Aorta (tissue), 5 donors: ENCODE measurements around the gene PRRC2B. TPM values are rescaled to one million over a fixed set of nuclear protein-coding genes. Genes with fewer than 3 reads are reported as not detected.

ENCODE experiments used
- ATAC-seq: fragments of 200-7000 bp; cut with Tn5 transposase; one replicate; pipeline ENCODE4 v1.9.1; 2022; ENCODE audit warnings: moderate library complexity; ENCODE audit not compliant: low FRiP score
- DNase-seq, 2 donors: peaks; one replicate each; pipeline ENCODE4 v3.0.0-alpha.2; 2020
- H3K27ac ChIP-seq, 2 donors: one replicate each; pipeline ENCODE4 v1.5.1; 2013; ENCODE audit warnings: low read length in 2 of 2, mild to moderate bottlenecking in 2 of 2, moderate library complexity in 2 of 2, control low read depth in 1 of 2, inconsistent platforms in 1 of 2, low read depth in 1 of 2
- H3K27me3 ChIP-seq, 2 donors: one replicate each; pipeline ENCODE4 v1.6.1; 2013; ENCODE audit warnings: control low read depth in 1 of 2, low read length in 1 of 2, mild to moderate bottlenecking in 1 of 2, moderate library complexity in 1 of 2; ENCODE audit not compliant: insufficient read depth in 2 of 2, control insufficient read depth in 1 of 2
- H3K36me3 ChIP-seq, 2 donors: one replicate each; pipeline ENCODE4 v1.6.1; 2013; ENCODE audit warnings: control low read depth in 1 of 2, low read length in 1 of 2, mild to moderate bottlenecking in 1 of 2; ENCODE audit not compliant: insufficient read depth in 2 of 2, control insufficient read depth in 1 of 2
- H3K4me1 ChIP-seq, 2 donors: one replicate each; pipeline ENCODE4 v1.6.1; 2013; ENCODE audit warnings: low read length in 2 of 2, control low read depth in 1 of 2, mild to moderate bottlenecking in 1 of 2, moderate library complexity in 1 of 2; ENCODE audit not compliant: insufficient read depth in 2 of 2, control insufficient read depth in 1 of 2
- H3K4me3 ChIP-seq, 2 donors: one replicate each; pipeline ENCODE4 v1.5.1; 2013; ENCODE audit warnings: low read length in 2 of 2, control low read depth in 1 of 2, mild to moderate bottlenecking in 1 of 2
- H3K9me3 ChIP-seq: one replicate; pipeline ENCODE4 v1.6.1; 2013; ENCODE audit warnings: mild to moderate bottlenecking, low read length; ENCODE audit not compliant: control insufficient read depth
- WGBS, 2 donors: extraction: QIAGEN DNeasy Blood & Tissue Kit; methylation state at CpG; one replicate each; pipeline ENCODE4 v1.1.7; 2013; 5-methylcytosine and 5-hydroxymethylcytosine counted together
- intact Hi-C, 2 donors: fragments of 100-400 bp; cut with DNase I; formaldehyde crosslinking; loops; one replicate each; pipeline versions ENCODE4 v1.14.2 to v1.15.0; 2022
- polyA plus RNA-seq, 2 donors: library from polyadenylated mRNA; stranded (reverse); fragments of 200-250 nt; gene quantifications; one replicate each; pipeline ENCODE4 v1.2.3, GENCODE V29; 2013
- total RNA-seq, 2 donors: library from RNA; stranded (reverse); fragmentation: NEBNext Ultra II Directional; extraction: Animal tissue kit (Norgen Biotek cat#: 25700); gene quantifications; one replicate each; pipeline ENCODE4 v1.2.1, GENCODE V29; 2021
- donor health status: healthy with polysubstance abuse.
- donor health status: Bipolar disorder and iron deficiency.
- donor health status: DM: no; HTN: no; CAD: no.
- donor health status: DM: no; HTN: no; CAD: no.
- donor health status: DM: yes; HTN: yes; CAD: no.

PRRC2B gene
- total and polyA plus RNA-seq, 4 donors = 23.9 to 263 (median 125) TPM

GRCh38 chr9:131407717-131408195 is 13.9 kb downstream of the PRRC2B start:
- Histone ChIP-seq H3K27ac (no peak overlapping the region), H3K9me3 (no peaks in the 10 kb centered on the region), H3K4me1 (peaks cover 6 to 14% of the 10 kb centered on the region in 2 donors), H3K36me3 (no peaks in the 10 kb centered on the region), H3K4me3 (no peak overlapping the region), H3K27me3 (no peaks in the 10 kb centered on the region)
- 4 to 9% methylated on average over 13 of the region's 13 CpGs for WGBS, 2 donors
- ATAC-seq = no peak
- DNase-seq = peak in 1 of 2 donors; percentile 48
- intact Hi-C loops = no loop called here

GRCh38 chr9:131409458-131409992 is 15.6 kb downstream of the PRRC2B start:
- no peak for DNase-seq
- Histone ChIP-seq H3K4me3 (no peak overlapping the region), H3K36me3 (no peaks in the 10 kb centered on the region), H3K9me3 (no peaks in the 10 kb centered on the region), H3K27me3 (no peaks in the 10 kb centered on the region), H3K4me1 (peaks cover 6 to 14% of the 10 kb centered on the region in 2 donors), H3K27ac (no peak overlapping the region)
- no peak for ATAC-seq
- 33 to 43% methylated on average over 7 of the region's 7 CpGs for WGBS, 2 donors
- intact Hi-C loops = no loop called here

- Histone ChIP-seq H3K4me1 (peaks cover 6 to 9% of the 10 kb centered on the region in 2 donors), H3K9me3 (no peaks in the 10 kb centered on the region), H3K27me3 (no peaks in the 10 kb centered on the region), H3K36me3 (no peaks in the 10 kb centered on the region), H3K27ac (no peak overlapping the region), H3K4me3 (no peak overlapping the region)
- intact Hi-C loops = no loop called here
- WGBS, 2 donors = 60 to 61% methylated on average over 7 of the region's 7 CpGs
- no peak for ATAC-seq
- peak in 1 of 2 donors; percentile 23 for DNase-seq
Observed at GRCh38 chr9:131410044-131410491, 16.2 kb downstream of the PRRC2B start.

- 92% methylated on average over 15 of the region's 15 CpGs for WGBS, 2 donors
Observed at GRCh38 chr9:131411719-131412681, 18.1 kb downstream of the PRRC2B start.

GRCh38 chr9:131416509-131416908 is 22.6 kb downstream of the PRRC2B start:
- no peak for DNase-seq
- ATAC-seq = no peak
- Histone ChIP-seq H3K4me1 (peaks cover 0 to 1% of the 10 kb centered on the region in 2 donors), H3K4me3 (no peak overlapping the region), H3K27ac (no peak overlapping the region), H3K36me3 (no peaks in the 10 kb centered on the region), H3K27me3 (no peaks in the 10 kb centered on the region), H3K9me3 (no peaks in the 10 kb centered on the region)
- WGBS, 2 donors = 91 to 94% methylated on average over 4 of the region's 4 CpGs
- intact Hi-C loops = no loop called here

More at GRCh38 chr9:131411719-131412681, 18.1 kb downstream of the PRRC2B start:
- Histone ChIP-seq H3K36me3 (no peaks in the 10 kb centered on the region), H3K4me1 (peaks cover 4 to 6% of the 10 kb centered on the region in 2 donors), H3K27me3 (no peaks in the 10 kb centered on the region), H3K4me3 (no peak overlapping the region), H3K27ac (no peak overlapping the region), H3K9me3 (no peaks in the 10 kb centered on the region)
- no peak for ATAC-seq
- peak in 1 of 2 donors; percentile 9 for DNase-seq
- intact Hi-C loops = no loop called here

GRCh38 chr9:131417264-131418142 is 23.6 kb downstream of the PRRC2B start:
- WGBS, 2 donors = 45 to 56% methylated on average over 13 of the region's 13 CpGs

GRCh38 chr9:131418143-131419025 is 24.5 kb downstream of the PRRC2B start:
- Histone ChIP-seq H3K27ac (peak overlapping the region in 1 of 2 donors; percentile 32), H3K36me3 (no peaks in the 10 kb centered on the region), H3K4me1 (peaks cover 5 to 6% of the 10 kb centered on the region in 2 donors), H3K9me3 (no peaks in the 10 kb centered on the region), H3K27me3 (no peaks in the 10 kb centered on the region), H3K4me3 (no peak overlapping the region)
- intact Hi-C loops = no loop called here
- DNase-seq (peak in 1 of 2 donors; percentile 59), ATAC-seq (no peak)
- WGBS, 2 donors = 23 to 25% methylated on average over 7 of the region's 7 CpGs

More at GRCh38 chr9:131417264-131418142, 23.6 kb downstream of the PRRC2B start:
- no peaks in the 10 kb centered on the region for H3K36me3 ChIP-seq
- H3K9me3 ChIP-seq = no peaks in the 10 kb centered on the region
- ATAC-seq (no peak), DNase-seq (peak in 1 of 2 donors; percentile 43)
- peaks cover 1 to 3% of the 10 kb centered on the region in 2 donors for H3K4me1 ChIP-seq
- intact Hi-C loops = no loop called here
- H3K27me3 ChIP-seq = no peaks in the 10 kb centered on the region
- no peak overlapping the region for H3K4me3 ChIP-seq
- peak overlapping the region in 1 of 2 donors; percentile 32 for H3K27ac ChIP-seq
